Stimulated activated CD4-positive, alpha-beta T cell treated with anti-CD3 and anti-CD28 coated beads, Interleukin-2, amount 100 ng/mL, for 4 hours (primary cell): ENCODE results near the gene RAB23.

ENCODE experiments used
- DNase-seq: peaks from one replicate; pipeline ENCODE4 v3.0.0-alpha.2; 2020; ENCODE audit warnings: low read depth

Gene RAB23

DNA sequence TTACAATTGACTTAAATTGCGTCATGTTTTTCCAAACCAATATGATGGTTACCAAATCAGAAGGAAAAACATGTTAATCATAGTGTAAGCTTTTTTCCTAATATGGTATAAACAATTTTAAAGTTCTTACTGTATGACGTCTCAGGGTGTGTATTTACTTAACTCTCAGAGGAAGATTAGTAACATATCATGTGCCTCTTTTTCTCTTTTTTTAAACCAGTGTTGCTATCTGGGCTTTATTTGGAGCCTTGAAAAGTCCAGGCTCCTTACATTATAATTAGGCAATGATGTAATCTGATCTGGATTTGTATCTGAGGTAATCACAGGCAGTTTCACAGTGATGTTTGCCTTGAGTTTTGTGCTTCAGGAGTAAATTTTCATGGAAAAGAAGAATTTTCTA lies 20.4 kb upstream of the RAB23 start:
- no peak for DNase-seq

DNA sequence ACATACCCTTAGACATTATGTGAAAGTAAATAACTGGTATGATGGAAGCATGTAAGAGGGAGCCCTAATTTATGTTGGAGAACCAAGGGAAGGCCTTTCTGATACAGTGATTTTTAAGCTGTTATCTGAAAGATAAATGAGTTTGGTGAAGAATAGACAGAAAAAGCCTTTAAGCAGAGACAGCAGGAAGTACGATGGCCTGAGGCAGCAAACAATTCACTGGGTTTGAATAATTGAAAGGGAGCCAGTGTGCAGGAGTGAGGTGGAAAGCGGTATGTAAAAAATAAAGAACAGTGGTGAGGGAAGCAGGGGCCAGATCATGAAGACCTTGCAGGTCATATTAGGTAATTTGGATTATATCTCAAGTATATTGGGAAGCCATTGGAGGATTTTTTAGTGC lies 4.1 kb upstream of the RAB23 start:
- no peak for DNase-seq

DNA sequence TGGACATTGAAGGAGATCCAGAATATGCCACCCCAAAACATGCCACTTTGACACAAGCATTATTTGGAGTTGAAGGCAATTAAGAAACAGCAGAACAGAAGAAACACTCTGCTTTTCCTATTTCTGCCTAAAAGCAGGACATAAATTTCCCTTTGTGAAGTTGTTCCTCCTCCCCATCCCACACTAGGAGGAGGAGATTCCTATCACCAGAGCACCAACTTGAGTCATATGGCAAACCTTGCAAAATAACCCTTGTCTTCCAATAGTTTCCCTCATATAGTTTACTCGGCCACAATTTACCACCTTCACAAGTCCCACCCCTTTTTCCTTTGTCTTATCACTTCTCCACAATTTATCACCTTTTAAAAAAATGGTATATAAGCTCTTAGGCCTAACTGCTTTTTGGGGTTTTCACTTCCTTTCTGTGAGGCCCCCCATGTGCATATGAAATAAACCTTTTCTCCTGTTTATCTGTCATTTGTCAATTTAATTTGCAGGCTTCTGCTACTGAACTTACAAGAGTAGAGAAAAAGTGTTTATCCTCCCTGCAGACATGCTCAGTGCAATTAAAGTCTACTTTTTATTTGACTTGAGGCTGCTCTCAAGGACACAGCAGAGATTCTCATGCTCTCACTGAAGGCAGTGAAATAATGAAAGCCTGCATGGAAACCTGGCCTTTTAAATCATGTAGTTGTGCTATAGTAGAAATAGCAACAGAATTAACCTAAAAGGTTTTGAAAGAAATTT lies 2.8 kb upstream of the RAB23 start:
- DNase-seq = no peak

DNA sequence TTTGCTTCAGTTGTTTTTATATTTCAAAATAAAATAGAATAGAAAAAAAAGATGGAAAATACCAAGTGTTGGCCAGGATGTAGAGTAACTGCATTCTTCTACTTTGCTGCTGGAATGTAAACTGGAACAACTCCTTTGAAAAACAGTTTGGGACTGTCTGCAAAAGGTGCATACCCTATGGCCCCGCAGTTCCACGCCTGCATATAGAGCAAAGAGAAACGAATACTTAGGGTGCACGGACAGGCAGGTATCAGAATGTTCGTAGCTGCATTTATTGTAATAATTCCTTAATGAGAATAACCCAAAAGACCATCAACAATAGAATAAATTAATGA lies 603 bp upstream of the RAB23 start:
- no peak for DNase-seq

GRCh38 chr6:57221191-57221935 lies 744 bp downstream of the RAB23 start:
- DNase-seq = peak; percentile 18

GRCh38 chr6:57220083-57220703 lies 1.9 kb downstream of the RAB23 start:
- DNase-seq = no peak

DNA sequence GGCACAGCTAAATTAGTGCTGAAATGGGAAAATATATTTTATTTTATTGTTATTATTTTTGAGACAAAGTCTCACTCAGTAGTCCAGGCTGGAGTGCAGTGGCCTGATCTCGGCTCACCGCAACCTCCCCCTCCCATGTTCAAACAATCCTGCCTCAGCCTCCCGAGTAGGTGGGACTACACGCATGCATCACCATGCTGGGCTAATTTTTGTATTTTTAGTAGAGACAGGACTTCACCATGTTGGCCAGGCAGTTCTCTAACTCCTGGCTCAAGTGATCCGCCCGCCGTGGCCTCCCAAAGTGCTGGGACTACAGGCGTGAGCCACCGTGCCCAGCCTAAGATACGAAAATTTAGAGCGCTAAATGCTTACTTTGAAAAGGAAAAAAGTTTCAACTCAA lies 4.8 kb downstream of the RAB23 start:
- no peak for DNase-seq

GRCh38 chr6:57216235-57217101 lies 5.6 kb downstream of the RAB23 start:
- no peak for DNase-seq

GRCh38 chr6:57215260-57215659 lies 6.8 kb downstream of the RAB23 start:
- no peak for DNase-seq

GRCh38 chr6:57210060-57210459 lies 12.0 kb downstream of the RAB23 start:
- DNase-seq = no peak

- DNase-seq = no peak
Measured at GRCh38 chr6:57209030-57209429, 13.1 kb downstream of the RAB23 start.

GRCh38 chr6:57207872-57208271 lies 14.2 kb downstream of the RAB23 start:
- DNase-seq = no peak

DNA sequence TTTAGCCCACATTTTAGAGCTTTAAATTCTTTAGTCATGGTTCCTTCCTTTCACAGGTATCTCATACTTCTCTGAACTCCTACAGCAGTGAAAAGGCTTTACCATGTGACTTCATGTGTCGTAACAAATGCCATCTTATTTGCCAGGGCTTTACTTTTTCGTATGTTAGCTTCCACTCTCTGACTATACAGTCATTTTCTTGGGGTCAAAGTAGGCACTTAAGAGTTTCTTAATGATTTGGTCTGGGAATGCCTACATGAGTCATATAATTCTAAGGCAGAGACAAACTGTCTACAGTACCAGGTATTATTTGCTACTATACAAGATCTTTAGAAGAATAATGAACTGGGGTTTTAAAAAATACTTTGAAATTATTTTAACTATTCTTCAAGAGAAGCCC lies 15.0 kb downstream of the RAB23 start:
- no peak for DNase-seq

DNA sequence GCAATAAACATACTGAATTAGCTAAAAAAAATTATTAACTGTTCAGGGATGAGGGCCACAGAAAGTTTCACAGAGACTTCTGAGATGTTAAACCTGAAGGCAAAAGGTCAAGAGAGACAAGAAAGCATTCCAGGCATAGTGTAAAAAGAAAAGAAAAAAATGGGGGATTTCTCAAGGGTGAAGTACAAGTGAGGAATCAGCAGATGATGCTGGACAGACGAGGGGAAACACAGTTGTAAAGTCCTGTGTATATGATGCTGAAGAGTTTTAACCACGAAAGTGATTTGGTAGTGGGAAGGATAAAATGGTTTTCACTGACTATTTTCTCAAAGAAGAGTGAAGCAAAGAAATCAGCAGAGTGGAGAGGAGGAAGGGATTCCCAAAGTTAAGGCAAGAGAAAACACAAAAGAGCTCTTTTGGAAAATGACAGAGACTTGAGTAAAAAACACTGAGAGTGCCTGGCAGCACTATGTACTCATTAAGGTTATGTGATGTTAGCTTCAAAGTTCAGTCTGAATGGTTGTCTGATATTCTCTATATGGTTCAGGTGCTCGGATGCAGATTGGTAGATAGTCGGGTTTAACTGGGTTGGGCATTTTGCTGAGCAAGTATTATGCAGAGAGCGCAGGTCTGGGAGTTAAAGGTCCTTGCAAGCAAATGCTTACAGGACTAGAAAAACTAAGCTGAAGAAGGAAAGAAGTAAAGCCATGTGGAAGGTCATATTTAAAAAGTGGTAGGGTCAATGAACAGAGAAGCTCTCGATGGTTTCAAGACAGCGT lies 16.4 kb downstream of the RAB23 start:
- no peak for DNase-seq

DNA sequence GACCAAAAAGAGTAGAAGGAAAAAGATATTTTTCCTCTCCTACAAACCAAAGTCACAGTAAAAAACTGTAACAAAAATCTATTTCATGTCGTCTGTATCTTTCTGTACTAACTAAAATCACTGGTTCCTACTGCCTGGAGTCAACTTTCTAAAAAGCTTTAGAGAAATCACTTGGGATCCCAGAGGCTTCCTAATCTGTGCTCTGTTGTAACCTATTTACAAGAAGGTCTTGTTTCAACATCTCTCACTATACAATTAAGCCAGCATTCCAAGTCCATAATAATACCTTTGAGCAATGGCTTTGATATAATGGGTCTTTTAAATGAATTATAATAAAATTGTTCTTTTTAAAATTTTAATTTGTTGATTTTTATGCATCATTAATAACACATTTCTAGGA lies 20.4 kb downstream of the RAB23 start:
- no peak for DNase-seq

GRCh38 chr6:57198926-57199636 lies 23.0 kb downstream of the RAB23 start:
- no peak for DNase-seq

GRCh38 chr6:57195457-57195856 lies 26.6 kb downstream of the RAB23 start:
- DNase-seq = no peak

DNA sequence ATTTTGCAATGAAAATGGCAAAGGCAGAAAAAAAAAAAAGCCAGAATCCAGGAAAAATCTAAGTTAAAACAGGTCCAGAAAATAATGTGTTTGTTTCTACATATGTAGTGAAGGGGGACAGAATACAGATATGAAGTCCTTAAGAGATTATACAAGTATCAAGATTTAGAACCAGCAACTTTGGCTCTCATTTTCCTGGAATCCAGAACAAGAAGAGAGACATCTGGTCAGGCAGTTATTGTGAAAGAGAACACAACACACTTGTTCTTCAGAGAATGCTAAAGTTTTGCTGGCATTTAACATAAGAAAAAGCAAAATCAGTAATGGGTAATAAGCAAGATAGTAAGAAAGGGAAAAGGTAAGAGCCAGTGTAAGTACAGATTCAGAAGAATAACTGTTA lies 28.9 kb downstream of the RAB23 start:
- DNase-seq = no peak

DNA sequence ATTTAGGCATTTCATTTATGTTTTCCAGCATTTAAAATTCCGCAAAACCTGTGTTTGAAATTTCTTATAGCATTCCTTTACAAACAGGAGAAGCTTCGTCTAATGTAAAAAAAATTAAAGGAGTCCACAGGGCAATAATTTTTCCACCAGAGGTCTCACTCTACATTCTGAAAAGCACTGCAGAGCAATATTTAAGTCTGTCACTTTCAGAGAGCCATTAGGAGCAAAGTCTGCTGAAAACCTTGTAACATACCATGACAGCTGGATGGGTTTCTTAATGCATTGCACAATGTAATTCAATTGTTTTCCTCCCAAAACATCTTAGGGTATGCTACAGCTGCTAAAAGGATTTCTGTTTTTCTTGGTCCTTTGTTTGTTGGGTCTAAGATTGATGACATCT lies 32.0 kb downstream of the RAB23 start:
- DNase-seq = no peak

DNA sequence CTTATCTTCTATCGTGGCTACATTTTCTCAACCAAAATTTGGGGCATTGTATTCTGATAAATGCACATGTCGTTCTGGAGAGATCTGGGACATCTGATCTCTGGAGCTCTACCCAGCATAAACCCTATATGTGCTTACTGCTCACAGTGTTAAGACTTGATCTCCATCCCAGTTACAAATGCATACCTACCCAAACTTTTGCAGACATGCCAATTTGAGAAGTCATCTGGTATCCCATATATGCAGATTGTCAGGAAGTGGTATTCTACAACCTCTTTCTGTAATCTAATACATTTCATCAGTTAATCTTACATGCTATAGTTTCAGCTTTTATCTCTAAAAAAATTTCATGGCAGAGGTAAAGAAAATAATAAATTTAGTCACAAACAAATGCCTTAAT lies 38.8 kb downstream of the RAB23 start:
- DNase-seq = no peak

GRCh38 chr6:57182017-57182432 lies 40.1 kb downstream of the RAB23 start:
- DNase-seq = no peak
